LNCaP clone FGC (cell line): ENCODE data around the gene FAM237A.

Experiments used
- DNase-seq: peaks from one replicate; pipeline ENCODE4 v3.0.0-alpha.2; 2011; ENCODE audit warnings: low read depth
- H3K4me3 ChIP-seq: 2 replicates; pipeline ENCODE4 v1.5.1; 2011; ENCODE audit warnings: mild to moderate bottlenecking, low read depth, low read length, control low read depth
- CTCF ChIP-seq: IDR thresholded peaks from 2 replicates; pipeline ENCODE4 v1.5.1; 2012; ENCODE audit warnings: mild to moderate bottlenecking; ENCODE audit not compliant: control insufficient read depth, insufficient read depth; ENCODE audit errors: extremely low read depth

Gene FAM237A

GRCh38 chr2:206683546-206683945 is 41.3 kb downstream of the FAM237A start:
- no peak for TF ChIP-seq CTCF
- no peak for DNase-seq
- no peak overlapping the region for H3K4me3 ChIP-seq

GRCh38 chr2:206688453-206688852 is 46.2 kb downstream of the FAM237A start:
- H3K4me3 ChIP-seq = no peak overlapping the region
- TF ChIP-seq CTCF = no peak
- no peak for DNase-seq

DNA sequence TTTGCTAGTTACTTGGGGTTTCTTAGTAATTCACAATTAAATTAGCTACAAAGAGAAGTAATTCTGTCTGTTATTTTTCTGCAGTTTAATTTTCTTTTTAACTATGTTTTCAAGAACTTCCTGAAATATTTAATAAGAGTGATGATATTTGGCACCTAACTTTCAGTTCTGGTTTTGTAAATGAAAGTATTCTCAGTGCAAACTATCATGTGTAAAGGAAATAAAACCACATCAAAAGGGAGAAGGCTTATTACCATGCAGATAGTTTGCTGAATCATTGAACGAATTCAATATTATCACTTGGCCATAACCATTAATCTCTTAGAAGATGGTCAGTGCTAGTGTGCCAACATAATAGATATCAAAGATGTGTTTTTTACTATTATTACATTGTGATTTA is 46.7 kb downstream of the FAM237A start:
- no peak overlapping the region for H3K4me3 ChIP-seq
- TF ChIP-seq CTCF = no peak
- DNase-seq = no peak

DNA sequence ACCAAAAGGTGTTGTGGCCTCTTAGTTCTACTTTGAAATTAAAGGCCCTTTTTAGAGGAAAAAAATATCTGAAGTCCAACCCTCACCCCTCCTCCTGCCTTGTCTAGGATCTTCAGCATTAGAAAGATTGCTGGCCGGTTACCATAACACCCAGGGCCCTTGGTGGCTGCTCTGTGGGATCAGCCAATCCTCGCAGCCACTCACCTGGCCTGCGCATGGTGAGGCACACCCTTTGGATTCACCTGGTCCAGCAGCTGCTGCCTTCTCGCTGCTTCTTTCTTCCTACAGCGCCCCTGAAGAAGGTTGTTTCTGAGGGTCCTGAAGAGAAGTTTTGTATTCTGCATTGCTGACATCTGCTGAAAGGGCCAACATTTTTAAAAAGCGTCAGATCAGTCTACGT is 50.7 kb downstream of the FAM237A start:
- no peak for TF ChIP-seq CTCF
- no peak overlapping the region for H3K4me3 ChIP-seq
- DNase-seq = no peak

- TF ChIP-seq CTCF = peak; percentile 60
- peak; percentile 43 for DNase-seq
Observed at GRCh38 chr2:206693399-206694137, 51.3 kb downstream of the FAM237A start.

GRCh38 chr2:206696910-206697309 is 54.6 kb downstream of the FAM237A start:
- no peak for DNase-seq
- no peak overlapping the region for H3K4me3 ChIP-seq
- TF ChIP-seq CTCF = no peak

More at GRCh38 chr2:206693399-206694137, 51.3 kb downstream of the FAM237A start:
- H3K4me3 ChIP-seq = no peak overlapping the region

- no peak for TF ChIP-seq CTCF
- H3K4me3 ChIP-seq = no peak overlapping the region
- no peak for DNase-seq
Observed at GRCh38 chr2:206698811-206699210, 56.5 kb downstream of the FAM237A start.
